ENCODE data around the gene DOLK. TPM values are rescaled to one million over a fixed set of nuclear protein-coding genes. Genes with fewer than 3 reads are reported as not detected.

The DOLK gene
- total RNA-seq, 1 donor from 2014 or later, result 14.2 TPM

DNA sequence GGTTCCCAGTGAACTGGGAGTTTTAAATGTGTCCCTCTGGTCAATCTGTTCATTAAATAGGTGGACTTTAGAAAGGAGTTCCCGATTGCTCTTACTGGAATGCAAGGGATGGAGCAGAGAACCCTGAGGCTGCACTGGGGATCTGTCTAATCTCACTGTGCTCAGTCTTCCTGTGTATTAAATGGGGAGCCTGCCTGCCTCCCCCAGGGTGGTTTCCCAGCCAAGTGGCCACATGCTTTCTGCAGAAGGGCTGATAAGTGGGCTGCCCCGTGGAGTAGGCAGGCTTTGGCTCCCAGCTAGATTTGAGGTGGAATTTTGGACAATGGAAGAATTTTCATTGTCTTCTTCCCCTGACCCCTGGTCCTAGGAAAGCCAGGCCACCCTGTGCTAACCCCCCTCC is 40.7 kb downstream of the DOLK start:
- DNase-seq (ENCODE audit: low spot score), result no peak

DNA sequence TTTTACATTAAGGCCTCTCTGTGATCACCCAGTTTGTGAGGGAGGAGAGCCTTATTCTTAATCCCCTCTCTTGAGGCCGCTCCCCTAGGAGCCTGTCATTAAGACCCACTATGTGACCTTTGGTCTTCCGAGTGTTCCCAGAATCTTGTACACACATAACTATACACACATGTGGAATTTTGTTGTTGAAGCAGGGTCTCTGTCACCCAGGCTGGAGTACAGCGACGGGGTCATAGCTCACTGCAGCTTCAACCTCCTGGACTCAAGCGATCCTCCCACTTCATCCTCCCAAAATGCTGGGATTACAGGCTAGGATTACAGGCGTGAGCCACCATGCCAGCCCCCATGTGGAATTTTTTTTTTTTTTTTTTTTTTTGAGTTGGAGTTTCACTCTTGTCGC is 41.4 kb downstream of the DOLK start:
- DNase-seq (ENCODE audit: low spot score), result no peak

GRCh38 chr9:128903871-128904620 is 43.4 kb downstream of the DOLK start:
- DNase-seq (ENCODE audit: low spot score), result no peak

- DNase-seq (ENCODE audit: low spot score), result no peak
Observed at GRCh38 chr9:128903079-128903461, 44.3 kb downstream of the DOLK start.

DNA sequence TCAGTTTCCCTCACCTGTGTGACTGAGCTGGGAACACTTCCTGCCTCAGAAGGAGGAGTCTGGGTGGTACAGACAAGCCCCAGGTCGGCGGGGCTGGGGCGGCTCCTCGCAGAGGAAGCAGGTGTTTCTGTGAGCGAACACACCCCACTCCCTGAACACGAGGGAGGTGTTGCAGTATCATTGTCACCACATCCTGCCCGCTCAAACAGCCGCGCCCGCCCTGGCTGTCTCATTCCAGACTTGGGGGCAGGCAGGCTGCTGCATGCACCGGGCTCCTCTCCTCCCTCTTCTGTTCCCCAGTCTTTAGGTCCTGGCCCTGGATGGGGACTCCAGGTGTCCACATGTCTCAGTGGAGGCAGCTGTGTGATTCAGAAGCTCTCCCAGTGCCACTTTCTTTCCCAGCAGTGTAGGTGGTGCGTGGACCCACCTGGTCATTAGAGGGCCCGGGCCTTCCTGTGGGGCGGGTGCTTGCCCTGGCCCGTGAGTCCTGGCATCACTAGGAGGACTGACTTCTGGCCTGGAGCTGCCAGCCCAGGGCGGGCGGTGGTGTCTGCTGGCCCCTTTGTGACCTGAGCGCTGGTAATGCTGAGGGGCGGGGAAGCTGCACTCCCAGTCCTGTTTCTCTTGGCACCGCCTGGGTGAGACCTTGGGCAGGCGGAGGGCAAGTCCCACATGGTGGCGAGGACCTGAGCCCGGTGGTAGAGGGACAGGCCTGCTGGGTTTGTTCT is 44.9 kb downstream of the DOLK start:
- peak; percentile 91 for DNase-seq (ENCODE audit: low spot score)

- no peak for DNase-seq (ENCODE audit: low spot score)
Observed at GRCh38 chr9:128901822-128902221, 45.6 kb downstream of the DOLK start.

DNA sequence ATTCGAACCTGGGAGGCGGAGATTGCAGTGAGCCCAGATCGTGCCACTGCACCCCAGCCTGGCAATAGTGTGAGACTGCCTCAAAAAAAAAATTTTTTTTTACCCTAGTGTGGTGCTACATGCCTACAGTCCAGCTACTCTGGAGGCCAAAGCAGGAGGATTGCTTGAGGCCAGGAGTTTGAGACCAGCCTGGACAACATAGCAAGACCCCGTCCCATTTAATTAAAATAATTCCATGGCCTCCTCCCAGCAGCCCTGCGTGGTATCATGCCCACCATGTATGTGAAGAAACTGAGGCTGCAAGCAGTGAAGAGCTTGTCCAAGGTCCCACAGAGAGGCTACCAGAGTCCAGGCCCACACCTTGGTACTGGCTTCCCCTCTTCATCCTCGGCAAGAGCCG is 46.0 kb downstream of the DOLK start:
- no peak for DNase-seq (ENCODE audit: low spot score)

DNA sequence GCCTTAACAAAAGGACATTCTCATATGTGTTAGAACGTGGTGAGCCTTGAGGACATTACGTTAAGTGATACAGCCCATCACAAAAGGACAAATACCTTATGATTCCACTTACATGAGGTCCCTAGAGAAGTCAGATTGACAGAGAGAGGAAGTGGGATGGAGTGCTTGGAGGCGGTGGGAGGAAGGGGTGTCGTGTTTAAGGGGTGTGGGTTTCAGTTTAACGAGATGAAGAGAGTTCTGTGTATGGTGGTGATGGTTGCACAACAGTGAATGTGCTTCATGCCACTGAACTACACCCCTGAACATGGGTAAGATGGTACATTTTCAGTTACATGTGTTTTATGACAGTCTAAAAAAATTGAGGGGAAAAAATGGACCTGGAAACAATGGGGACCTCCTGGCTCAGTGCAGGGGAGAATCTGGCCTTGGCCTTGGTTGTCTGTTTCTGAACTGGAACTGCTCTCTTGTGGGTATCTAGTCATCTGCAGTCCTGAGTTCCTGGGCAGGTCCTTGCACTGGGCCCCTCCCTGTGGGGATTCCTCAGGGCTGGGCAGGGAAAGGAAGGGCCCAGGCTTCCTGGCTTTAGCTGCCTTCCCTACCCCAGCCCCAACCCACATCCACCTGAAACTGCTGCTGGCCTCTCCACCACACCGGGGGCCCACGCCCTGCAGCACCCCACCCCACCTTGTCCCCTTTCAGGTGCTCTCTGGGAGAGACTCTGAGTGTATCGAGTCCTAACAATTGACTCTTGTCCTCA is 47.7 kb downstream of the DOLK start:
- DNase-seq (ENCODE audit: low spot score), result no peak

DNA sequence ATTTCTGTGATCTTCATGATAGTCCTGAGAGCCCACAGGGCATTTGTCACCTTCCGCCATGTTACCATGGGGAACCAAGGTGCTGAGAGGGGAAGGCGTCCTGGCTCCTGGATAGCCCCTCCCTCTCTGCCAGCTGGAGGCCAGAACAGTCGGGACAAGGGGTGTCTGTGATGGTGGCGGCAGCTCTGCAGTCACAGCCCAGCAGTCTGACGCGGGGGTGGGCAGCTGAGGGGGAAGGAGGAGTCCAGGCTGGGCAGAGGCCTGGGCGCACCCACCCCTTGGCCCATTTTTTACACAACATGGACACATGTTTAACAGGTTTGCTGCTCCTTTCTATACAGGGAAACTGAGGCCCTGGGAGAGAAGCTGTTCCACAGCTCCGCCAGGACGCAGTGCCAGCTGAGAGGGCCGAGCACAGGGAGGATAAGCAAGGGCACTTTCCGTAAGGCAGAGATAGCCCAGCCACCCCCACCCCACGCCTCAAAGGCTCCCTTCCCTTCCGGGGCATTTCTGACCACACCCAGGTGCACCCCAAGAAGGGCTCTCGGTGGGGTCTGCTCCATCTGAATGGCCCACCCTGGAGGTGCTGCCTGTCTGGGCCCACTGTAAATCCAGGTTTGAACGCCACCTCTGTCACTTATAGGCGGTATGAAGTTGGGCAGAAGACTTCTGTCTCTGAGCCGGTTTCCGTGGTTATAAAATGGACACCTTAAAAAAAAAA is 48.4 kb downstream of the DOLK start:
- no peak for DNase-seq (ENCODE audit: low spot score)

GRCh38 chr9:128898382-128898781 is 49.0 kb downstream of the DOLK start:
- no peak for DNase-seq (ENCODE audit: low spot score)

GRCh38 chr9:128895556-128895955 is 51.8 kb downstream of the DOLK start:
- DNase-seq (ENCODE audit: low spot score), result no peak

Other genes with a start within 250 kb of the DOLK start
- 11.1 TPM for gene PKN3, start 245.1 kb downstream of the DOLK start, total RNA-seq
- gene ZDHHC12, start 223.5 kb downstream of the DOLK start, total RNA-seq, result 26.3 TPM
- gene ZER1, start 175.7 kb downstream of the DOLK start, total RNA-seq, result 46.6 TPM
- 33.6 TPM for gene TBC1D13, start 160.3 kb downstream of the DOLK start, total RNA-seq
- 21.7 TPM for gene ENDOG, start 129.1 kb downstream of the DOLK start, total RNA-seq
- gene SPOUT1, start 117.8 kb downstream of the DOLK start, total RNA-seq, result 55.7 TPM
- gene KYAT1, start 65.7 kb downstream of the DOLK start, total RNA-seq, result 13.0 TPM
- 37.1 TPM for gene LRRC8A, start 65.5 kb downstream of the DOLK start, total RNA-seq
- 26.6 TPM for gene PHYHD1, start 26.6 kb downstream of the DOLK start, total RNA-seq
- 52.1 TPM for gene NUP188, start 96 bp upstream of the DOLK start, total RNA-seq
- 317 TPM for gene SH3GLB2, start 80.7 kb upstream of the DOLK start, total RNA-seq
- 58.2 TPM for gene MIGA2, start 89.0 kb upstream of the DOLK start, total RNA-seq
- 18.2 TPM for gene DOLPP1, start 133.5 kb upstream of the DOLK start, total RNA-seq
- 42.1 TPM for gene CRAT, start 163.2 kb upstream of the DOLK start, total RNA-seq
- gene PTPA, start 163.8 kb upstream of the DOLK start, total RNA-seq, result 143 TPM
- 16.0 TPM for gene IER5L, start 230.7 kb upstream of the DOLK start, total RNA-seq